GM21723 (cell line): ENCODE measurements around the gene CNTN4.
"Not testable (repeated sequence)": the region's sequence is repeated elsewhere in the genome, so short reads cannot be mapped to it uniquely, and the experiment has no call there.

Experiments used
- ATAC-seq: cut with Tn5 transposase; IDR thresholded peaks from one replicate; pipeline ENCODE4 v1.9.1; 2021; ENCODE audit warnings: mild to moderate bottlenecking, moderate library complexity; ENCODE audit not compliant: unreplicated experiment

CNTN4 gene

DNA sequence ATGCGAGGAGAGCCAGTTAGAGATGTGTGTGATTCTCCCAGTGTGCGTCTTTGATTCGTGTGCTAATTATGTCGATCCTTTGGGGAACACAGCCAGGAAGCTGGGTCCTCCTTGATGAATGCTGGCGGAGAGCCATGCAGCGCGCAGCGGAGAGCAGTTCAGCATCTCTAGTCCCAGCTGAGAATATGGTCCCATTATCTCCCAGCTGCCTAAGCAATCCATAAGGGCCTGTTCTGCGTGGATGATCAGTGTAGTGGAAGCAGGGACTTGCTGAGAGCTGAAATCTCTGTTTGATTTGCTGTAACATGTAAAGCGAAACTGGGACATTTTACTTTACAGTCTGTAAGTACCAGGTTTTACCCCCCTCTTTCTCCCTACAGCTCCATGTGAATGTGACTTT is 412.7 kb downstream of the CNTN4 start:
- no peak for ATAC-seq

DNA sequence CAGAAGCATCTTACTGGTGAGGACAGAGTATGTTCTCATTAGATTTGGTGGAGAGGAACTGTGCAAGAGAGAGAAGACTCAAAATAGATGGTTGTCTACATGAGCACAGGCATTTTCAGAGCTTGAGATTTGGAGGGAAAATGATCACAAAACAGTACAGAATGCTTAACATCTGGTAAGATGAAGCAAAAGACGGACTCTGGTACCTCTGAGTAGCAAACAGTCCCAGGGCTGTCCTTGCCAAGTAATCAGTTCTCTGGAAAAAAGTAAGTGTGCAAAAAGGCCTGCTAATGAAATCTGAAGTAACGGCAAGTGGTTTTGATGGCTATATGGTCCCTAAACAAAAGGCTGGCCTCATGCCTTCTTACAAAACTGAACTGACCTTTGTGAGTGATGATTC is 414.2 kb downstream of the CNTN4 start:
- no peak for ATAC-seq

DNA sequence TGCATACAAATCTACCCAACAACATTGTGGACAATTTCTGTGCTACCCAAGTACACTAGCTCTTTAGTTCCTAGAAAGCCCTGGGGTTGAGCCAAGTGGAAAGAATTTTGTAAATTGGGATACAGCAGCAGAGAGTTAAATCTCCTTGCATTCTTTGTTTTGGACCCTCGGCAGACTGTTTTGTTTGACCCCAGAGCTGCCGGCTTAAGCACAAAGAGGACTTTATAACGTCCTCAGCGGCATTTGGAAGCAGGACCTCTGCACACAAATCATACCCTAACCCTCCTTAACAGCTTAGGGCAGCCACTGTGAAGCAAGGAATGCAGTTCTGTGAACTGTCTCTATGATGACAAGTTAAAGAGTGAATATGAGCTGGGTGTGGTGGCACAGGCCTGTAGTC is 415.3 kb downstream of the CNTN4 start:
- no peak for ATAC-seq

DNA sequence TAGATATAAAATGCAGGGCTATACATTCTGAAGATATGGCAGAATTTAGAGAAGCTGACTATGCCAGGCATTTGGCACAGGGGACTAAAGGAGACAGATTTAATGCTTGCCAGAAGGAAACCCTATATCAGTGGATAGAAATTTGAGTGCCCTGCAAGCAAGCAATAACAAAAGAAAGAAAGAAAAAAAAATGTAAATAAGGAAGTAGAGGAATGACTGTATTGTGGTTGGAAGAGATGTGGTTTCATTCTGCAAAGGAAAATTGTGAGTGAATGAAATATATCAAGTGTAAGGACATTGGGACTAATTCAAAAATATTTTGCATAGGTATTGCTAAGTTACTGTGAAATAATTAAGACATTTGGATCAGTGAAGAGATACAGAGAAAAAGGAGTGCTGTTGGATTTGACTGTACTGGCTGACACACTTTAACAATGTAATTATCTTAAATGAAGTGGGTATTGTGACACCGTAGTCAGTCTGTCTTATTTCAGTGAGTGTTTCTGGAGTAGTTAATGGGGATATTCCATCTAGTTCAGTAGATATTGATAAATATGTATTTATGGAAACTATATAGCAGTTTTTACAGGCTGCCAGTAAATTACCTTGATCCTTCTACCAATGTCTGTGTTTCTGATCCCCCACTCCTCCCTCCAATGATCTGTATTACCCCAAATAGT is 418.2 kb downstream of the CNTN4 start:
- ATAC-seq, result no peak

DNA sequence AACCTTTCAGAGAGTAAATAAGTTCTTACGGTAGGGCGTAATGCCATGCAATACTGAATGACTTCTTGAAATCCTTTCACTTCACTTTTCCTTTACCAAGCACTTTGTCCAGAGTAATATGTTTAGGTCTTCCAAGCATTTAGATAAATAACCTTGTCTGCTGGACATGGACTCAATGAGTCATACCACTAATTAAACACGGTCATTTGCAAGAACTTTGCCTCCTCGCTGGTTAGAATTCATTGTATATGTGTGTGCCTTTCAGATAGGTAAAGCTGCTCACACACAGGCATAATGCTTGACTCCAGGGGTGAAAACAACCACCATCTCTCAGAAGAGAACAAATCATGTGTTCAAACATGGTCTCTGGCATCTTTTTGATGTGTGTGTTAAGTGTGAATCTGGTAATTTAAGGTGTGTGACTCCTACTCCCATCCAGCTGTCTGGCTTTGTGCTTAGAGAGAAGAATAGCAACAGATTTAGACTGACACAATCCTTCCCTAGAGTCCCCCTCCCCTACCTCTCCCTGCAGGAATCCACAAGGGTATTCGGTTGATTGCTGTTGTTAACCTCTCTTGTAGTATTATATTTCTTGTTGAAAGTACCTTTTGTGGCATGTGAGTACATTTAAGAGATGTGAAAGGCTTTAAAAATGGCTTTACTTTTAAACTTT is 419.0 kb downstream of the CNTN4 start:
- ATAC-seq, result no peak

DNA sequence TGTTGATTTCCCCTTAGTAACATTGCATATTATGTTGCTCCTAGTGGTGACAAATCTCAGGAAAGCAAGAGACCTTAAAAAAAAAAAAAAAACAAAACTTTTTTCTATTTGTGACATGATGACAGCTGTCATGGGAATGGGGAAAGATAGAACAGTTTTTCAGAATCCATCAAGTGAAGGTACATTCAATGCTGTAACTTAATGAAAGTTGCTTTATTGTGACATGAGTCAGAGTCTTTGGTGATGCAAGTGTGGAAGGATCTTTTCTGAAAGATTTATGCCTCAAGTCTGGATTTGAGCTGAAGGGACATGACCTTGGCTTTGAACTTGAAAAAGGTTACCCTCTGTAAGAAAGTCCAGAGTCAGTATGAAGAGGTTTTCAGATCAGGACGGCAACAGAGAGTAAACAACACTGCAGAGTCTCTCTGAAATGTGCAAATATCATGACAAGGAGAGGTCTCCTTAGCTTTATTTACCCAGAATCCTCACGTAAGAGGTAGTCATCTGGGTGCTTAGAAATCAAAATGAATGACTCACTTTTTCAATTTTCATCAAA is 424.7 kb downstream of the CNTN4 start:
- no peak for ATAC-seq

DNA sequence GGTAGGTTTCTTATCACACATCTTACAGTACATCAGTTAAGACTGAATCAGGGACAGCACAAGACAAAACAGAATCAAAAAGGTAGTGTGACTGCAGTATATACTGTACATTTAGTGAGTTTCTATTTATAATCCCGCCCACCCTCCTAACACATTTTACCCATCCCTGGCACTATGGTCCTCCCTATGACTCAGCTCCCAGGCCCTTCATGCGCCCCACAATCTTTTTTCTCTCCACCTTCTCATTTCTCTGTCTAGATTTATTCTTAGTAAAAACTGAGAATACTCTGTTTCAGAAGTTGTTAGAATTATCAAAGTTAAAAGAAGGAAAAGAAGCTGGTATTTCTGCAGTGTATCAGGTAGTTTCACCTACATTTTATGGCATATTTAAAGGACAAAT is 427.3 kb downstream of the CNTN4 start:
- no peak for ATAC-seq

DNA sequence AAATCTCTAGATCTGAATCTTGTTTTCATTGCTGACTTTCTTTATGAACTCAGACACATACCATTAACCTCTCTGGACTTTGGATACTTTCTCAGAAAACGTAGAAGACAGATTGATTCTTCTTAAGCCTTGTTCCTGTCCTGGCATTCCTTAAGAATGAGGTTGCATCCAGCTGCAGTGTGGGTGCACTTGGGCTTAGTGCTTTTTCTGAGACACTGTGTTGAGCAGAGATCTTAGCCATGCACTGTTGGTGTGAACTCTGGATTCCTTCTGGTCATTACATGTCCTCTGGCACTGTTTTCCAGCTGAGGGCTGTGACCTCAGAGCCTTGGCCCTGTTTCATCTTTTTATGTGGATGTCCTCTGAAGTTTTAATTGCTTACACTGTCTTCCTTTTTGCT is 428.3 kb downstream of the CNTN4 start:
- ATAC-seq, result no peak

DNA sequence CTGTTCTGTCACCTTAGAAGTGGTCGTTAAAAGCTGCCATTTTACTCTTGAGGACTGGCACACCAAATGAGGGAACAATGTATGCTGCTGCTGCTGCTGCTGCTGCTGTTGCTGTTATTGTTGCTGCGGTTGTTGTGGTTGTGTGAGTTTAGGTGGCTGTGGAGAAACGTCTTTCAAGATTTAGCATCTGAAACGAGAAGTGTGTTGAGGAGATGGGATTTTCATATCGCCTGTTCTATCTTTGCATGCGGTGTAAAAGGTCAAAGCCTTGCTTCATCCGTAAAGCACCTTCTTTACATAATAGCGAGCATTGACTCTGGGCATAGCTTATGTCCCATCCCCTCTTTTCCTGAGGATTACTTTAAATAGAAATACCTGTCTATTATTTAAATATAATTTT is 428.7 kb downstream of the CNTN4 start:
- not testable (repeated sequence) for ATAC-seq

DNA sequence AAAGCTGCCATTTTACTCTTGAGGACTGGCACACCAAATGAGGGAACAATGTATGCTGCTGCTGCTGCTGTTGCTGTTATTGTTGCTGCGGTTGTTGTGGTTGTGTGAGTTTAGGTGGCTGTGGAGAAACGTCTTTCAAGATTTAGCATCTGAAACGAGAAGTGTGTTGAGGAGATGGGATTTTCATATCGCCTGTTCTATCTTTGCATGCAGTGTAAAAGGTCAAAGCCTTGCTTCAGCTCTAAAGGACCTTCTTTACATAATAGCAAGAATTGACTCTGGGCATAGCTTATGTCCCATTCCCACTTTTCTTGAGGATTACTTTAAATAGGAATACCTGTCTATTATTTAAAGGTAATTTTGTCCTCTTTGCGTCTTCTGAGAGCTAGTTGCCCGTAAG is 436.1 kb downstream of the CNTN4 start:
- not testable (repeated sequence) for ATAC-seq

DNA sequence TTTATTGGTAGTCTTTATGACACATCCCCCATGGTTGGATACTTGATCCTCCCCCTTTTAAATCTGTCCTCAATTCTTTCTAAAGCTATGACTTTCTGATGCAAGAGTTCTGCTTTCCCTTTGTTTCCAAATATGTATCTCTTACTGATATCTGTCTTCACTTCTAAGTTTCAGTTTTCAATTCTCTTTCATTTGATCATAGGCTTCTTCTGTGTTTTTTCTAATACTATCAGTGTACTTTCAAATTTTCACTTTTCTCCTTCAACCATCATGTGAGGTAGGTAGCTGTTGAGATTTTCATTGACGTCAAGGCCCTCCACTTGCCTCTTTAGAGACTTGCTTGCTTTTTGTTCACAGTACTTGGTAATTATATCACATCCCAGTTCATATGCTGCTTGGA is 436.5 kb downstream of the CNTN4 start:
- no peak for ATAC-seq

DNA sequence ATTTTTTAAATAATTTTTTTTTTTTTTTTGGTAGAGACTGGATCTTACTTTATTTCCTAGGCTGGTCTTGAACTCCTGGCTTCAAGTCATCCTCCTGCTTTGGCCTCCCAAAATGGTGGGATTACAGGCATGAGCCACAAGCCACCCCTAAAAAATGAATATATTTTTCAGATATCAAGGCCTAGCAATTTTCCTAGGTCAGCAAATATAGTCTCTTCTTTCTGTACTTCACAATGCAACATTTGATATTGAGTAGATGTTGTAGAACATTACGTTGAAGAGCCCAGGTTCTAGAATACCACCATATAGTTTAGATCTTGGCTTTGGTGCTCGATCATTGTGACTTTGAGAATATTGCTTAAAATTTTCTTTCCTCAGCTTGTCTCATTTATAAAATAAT is 437.9 kb downstream of the CNTN4 start:
- no peak for ATAC-seq

DNA sequence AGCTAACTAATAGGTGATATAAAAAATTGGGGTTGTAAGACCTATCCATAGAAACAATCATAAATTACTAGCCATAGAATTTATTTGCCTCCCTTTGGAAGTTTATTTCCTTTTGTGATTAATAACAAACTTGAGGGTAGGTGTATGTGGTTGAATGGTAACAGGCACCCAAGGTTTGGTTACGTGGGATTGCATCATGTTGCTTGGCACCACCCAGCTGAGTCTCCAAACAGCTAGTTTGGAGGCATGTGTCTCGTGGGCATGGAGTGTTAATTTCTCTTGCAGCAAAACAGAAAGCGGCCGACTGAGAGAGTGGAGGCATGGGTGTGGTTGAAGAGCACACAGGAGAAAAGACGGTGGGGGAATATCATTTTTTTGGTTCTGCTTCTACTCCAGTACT is 441.4 kb downstream of the CNTN4 start:
- no peak for ATAC-seq

DNA sequence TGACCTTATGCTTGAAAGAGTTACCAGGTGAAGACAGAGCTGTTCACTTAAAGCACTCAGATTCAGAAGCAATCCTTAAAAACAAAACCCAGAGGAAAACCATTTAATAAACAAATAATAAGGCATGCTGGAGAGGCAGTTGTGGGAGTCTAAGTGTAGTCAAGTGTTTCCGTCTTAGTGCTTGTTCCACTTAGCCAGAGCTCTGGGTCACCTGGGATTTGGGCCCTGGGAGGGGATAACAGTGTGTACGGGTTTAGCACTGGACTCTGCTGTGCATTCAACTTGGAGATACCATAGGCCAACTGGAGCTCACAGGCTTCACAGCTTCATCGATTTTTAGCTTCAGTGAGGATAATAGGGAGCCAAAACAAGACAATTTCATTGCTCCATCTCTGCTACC is 444.6 kb downstream of the CNTN4 start:
- no peak for ATAC-seq

DNA sequence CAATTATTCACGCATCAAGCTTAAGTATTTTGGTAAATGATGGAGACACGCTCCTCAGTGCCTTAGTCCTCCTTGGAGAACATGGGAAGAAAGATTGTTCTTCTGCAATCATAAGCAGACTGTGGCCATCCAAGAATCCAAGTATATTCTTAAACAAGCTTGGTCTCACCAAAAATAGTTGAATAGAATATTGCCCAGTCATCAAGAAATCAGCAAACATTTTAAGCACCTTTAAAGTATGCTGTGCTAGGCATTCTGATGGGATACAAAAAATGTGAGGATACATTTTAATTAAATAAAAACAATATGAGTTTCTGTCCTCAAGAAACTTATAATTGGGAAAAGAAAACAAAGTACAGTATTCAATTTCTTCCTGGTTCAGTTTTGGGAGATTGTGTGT is 445.5 kb downstream of the CNTN4 start:
- ATAC-seq, result no peak

DNA sequence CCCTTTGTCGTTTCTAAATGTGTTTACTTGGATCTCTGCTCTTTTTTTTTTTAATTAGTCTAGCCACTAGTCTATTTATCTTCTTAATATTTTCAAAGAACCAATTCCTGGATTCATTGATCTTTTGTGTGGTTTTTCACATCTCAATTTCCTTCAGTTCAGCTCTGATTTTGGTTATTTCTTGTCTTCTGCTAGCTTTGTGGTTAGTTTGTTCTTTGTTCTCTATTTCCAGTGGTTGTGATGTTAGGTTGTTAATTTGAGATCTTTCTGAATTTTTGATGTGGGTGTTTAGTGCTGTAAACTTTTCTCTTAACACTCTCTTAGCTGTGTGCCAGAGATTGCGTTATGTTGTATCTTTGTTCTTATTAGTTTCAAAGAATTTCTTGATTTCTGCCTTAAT is 446.1 kb downstream of the CNTN4 start:
- no peak for ATAC-seq

DNA sequence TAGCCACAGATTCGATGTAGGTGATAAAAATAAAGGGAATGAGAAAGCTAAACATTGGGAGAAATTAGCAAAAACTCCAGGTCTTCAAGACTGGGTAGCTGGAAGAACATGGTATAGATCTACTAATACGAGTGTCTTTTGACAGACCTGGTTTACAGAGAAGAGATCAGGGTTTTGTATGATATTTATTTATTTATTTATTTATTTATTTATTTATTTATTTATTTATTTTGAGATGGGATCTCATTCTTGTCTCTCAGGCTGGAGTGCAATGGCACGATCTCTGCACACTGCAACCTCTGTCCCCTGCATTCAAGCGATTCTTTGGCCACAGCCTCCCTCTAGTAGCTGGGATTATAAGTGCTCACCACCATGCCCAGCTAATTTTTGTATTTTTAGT is 448.4 kb downstream of the CNTN4 start:
- ATAC-seq, result no peak

DNA sequence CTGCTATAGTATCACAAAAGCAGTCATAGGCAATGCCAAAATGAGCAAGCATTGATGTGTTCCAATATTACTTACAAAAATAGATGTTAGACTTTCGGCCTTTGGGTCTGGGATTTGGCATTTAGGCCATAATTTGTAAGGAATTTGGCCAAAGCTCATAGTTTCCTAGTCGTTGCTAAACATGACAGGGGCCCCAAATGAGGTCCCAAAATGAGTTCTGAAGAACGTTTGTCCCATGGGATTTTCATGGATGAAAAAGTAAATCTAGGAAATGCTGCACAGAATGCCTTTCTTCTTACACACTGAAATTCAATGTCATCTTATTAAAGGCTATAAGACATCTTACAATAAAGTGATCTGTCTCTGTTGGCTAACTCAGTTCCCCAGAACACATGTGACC is 456.0 kb downstream of the CNTN4 start:
- ATAC-seq, result no peak

DNA sequence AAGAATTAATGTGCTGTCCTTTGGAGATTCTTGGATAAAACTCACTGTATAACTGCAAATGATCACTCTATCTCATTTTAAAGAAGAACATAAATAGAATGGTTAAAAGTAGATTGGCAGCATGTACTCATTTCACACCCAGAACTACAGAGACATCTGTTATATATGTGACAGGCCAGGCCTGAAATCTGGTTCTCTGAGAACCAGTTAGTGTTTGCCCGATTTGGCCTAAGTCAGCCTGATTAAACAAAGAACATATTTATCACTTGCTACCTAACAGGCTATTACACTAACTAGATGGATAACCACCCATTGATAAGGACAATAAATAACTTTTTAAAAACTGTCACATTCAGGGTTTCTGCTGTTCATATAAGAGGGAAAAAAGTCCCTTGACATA is 460.1 kb downstream of the CNTN4 start:
- ATAC-seq, result no peak

DNA sequence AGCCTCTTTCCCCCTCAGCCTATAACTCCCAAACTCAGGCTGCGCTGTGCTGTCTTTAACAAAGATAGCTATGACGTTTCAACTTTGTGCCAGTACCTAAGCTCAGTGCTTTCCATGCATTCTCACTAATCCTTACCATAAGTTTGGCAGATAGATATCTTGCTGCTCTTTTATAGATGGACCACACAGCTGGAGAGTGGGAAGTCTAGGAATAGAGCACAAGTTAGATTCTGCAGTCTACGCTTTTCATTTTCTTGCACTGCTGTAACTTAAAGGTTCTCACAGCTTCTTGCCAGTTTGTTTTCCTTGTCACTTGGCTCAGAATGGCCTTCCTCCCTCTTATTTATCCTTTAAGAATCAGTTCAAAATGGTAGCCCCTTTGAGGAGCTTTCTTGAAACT is 468.8 kb downstream of the CNTN4 start:
- ATAC-seq, result no peak

DNA sequence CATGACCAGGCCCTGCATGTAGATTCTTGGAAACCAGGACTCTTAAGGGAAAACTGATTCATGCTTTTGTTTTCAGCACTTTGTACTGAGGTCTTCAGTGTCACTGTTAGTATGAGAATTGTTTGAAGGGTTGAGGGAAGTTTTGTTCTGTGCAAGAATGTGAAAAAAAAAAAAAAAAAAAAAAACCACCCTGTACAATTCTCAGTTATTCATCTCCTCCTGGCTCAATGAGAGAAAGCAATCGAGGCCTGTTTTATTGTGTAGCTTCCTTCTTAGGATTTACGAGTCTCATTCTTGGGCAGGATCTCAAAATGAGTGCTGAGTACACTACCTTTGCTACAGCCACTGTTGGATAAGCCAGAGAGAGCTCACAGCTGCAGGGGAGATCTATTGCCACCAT is 469.5 kb downstream of the CNTN4 start:
- no peak for ATAC-seq

DNA sequence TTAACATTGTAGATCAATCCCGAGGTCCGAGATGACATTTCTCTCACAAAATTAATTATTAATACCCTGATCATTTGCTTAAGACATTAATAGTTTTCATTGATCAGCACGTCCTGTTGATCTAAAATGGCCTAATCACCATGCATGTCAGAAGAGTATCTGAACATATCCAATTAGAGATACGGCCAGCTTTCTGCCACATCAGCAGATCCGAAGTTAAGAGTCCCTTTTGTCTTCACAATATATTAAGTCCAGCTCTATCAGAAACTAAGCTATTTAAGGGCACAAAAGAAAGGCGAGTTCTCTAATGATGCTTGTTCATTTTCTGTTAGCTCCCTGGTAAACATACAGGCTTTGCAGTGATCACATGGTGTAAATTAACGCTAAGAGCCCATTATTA is 470.3 kb downstream of the CNTN4 start:
- ATAC-seq, result no peak

DNA sequence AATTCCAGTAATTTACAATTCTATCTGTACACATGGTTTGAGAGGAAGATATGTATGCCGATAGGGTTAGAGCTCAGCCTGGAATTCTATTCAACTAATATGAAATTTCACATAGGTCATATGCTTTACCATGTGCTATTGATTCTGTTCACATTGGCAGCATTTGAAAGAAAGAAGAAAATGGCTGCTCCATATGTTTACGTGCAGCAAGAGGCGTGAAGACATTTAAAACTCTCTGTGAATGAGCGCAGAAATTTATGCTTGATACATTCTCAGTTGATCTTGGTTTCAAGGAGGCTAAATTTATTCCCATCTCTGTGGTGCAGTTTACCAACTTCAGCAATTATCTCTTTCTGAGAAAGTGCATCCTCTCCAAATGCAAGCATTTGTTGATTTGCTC is 478.9 kb downstream of the CNTN4 start:
- no peak for ATAC-seq
